IgD-negative memory B cell (primary cell): ENCODE results near the gene TTLL10. TPM values are rescaled to one million over a fixed set of nuclear protein-coding genes. Genes with fewer than 3 reads are reported as not detected.
A peak's percentile ranks its signal among the peaks of the same experiment; 100 is the strongest.

Source experiments
- H3K27ac Mint-ChIP-seq, 3 donors: one replicate each; pipeline ENCODE4 v1.8.0; 2020 to 2022; ENCODE audit warnings: mild to moderate bottlenecking in 3 of 3, mixed read lengths in 3 of 3, moderate library complexity in 1 of 3
- H3K27me3 Mint-ChIP-seq: one replicate; pipeline ENCODE4 v1.8.0; 2021; ENCODE audit warnings: mixed read lengths
- H3K36me3 Mint-ChIP-seq: one replicate; pipeline ENCODE4 v1.8.0; 2020; ENCODE audit warnings: mild to moderate bottlenecking, mixed read lengths
- H3K4me1 Mint-ChIP-seq, 3 donors: one replicate each; pipeline ENCODE4 v1.8.0; 2020 to 2022; ENCODE audit warnings: mixed read lengths in 3 of 3, mild to moderate bottlenecking in 1 of 3
- H3K4me3 Mint-ChIP-seq, 4 donors: one replicate each; pipeline ENCODE4 v1.8.0; 2020 to 2022; ENCODE audit warnings: mild to moderate bottlenecking in 4 of 4, mixed read lengths in 4 of 4, moderate library complexity in 3 of 4
- H3K9me3 Mint-ChIP-seq, 3 donors: one replicate each; pipeline ENCODE4 v1.8.0; 2020 to 2021; ENCODE audit warnings: mixed read lengths in 3 of 3, mild to moderate bottlenecking in 1 of 3
- polyA plus RNA-seq: library from polyadenylated mRNA; unstranded; fragments of 300-500 nt; fragmentation: Illumina TruSeq; gene quantifications from one replicate; pipeline ENCODE4 v1.2.3, GENCODE V29; 2021

Gene TTLL10, protein sequence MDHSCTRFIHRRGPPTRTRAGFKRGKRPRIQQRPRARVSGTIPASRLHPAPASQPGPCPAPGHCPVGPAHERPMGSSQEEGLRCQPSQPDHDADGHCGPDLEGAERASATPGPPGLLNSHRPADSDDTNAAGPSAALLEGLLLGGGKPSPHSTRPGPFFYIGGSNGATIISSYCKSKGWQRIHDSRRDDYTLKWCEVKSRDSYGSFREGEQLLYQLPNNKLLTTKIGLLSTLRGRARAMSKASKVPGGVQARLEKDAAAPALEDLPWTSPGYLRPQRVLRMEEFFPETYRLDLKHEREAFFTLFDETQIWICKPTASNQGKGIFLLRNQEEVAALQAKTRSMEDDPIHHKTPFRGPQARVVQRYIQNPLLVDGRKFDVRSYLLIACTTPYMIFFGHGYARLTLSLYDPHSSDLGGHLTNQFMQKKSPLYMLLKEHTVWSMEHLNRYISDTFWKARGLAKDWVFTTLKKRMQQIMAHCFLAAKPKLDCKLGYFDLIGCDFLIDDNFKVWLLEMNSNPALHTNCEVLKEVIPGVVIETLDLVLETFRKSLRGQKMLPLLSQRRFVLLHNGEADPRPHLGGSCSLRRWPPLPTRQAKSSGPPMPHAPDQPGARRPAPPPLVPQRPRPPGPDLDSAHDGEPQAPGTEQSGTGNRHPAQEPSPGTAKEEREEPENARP
- polyA plus RNA-seq, result not detected

DNA sequence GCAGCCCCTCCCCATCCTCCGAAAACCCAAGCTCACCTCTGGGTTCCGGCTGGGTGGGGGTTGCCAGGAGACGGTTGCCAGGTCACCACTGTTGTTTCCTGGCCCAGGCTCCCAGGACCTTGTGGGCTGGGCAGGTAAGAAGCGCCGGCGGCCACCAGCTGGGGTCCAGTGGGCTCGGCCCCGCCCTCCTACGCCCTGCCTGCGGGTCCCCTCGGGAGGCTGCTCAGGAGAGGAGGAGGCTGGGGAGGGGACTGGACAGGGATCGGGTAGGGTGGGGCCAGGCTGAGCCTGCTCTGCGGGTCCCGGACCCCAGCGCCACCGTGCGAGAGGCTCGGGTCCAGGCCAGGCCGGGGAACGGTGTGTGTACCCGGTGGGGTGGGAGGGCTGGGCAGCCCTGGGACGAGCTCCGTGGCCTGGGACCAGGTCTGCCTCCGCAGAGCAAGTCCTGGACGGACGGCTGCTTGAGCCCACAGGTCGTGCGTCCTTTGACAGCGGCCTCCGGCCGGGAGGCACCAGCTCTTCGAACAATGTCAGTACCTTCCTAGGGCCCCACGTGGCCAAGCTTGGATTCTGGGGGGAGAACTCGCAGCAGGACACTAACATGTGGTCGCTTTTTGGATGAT, at the start of gene TTLL10:
Gene TTLL10 (plus strand): TSS at position 88 of the 623 bp plus-strand sequence. CDS start 5,336 bp downstream, outside the sequence.
- peaks cover 2% of the 10 kb centered on the region for H3K36me3 Mint-ChIP-seq
- H3K4me1 Mint-ChIP-seq, result peaks cover 9 to 22% (median 15%) of the 10 kb centered on the region in 3 donors
- H3K9me3 Mint-ChIP-seq, result no peaks in the 10 kb centered on the region
- H3K27me3 Mint-ChIP-seq, result peaks cover 22% of the 10 kb centered on the region
- peak within 1 kb of the TSS in 3 of 4 donors; percentile 26 to 65 (median 45) for H3K4me3 Mint-ChIP-seq
- H3K27ac Mint-ChIP-seq, result peak within 1 kb of the TSS in 2 of 3 donors; percentile 63 to 71

DNA sequence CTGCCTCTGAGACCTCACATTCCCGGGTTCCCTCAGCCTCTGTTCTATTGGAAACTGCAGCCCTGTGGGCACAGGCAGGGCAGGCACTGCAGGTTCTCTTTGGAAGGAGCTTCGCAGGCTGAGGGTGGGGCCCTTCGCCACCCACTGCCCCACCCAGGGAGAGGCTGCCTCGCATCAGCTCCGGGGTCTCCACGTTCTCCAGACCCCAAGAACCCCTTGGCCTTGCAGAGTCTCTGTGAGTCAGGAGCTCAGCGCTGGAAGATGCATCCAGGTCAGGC, 49.2 kb upstream of the TTLL10 start:
- Mint-ChIP-seq H3K4me1 (peaks cover 7 to 8% (median 7%) of the 10 kb centered on the region in 3 donors), H3K9me3 (no peaks in the 10 kb centered on the region), H3K4me3 (no peak overlapping the region), H3K27me3 (peaks cover 3% of the 10 kb centered on the region), H3K27ac (no peak overlapping the region), H3K36me3 (no peaks in the 10 kb centered on the region)

DNA sequence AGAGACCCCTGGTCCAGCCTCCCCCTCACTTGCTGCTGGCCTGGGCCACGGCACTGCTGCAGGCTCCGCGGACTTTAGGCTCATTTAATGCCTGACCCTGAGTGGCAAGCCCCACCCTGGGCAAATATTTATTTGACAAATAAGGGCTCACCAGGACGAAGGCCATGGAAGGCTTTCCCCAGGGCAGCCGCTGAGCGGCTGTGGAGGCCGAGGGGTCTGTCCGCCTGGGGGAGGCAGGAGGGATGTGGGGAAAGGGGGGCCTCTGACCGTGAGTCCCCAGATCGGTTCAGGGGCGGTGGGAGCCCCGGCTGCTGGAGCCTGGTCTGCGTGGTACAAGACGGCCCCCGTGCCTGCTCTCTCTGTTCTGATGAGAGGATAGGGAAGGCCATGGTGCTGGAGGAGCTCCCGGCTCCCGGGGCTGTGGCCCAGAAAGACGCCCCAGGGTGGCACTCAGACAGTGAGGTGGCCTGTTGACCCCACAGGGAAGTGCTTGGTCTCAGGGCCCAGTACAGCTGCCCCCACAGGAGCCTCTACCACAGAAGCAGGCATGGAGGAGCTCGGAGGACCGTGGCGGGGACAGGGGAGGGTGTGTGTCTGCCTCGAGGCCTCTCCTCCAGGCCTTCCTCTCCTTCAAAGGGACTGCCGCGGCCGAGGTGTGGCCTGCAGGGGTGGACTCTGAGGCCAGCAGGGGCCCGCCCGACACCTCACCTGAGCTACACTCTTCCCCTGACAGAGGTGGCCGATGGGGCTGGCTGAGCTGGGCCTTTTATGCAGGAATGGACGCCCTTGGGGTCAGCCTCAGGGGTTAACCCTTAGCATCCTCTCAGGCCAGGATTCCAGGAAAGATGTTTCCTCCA, 48.7 kb upstream of the TTLL10 start:
- H3K4me1 Mint-ChIP-seq, result peaks cover 7 to 8% (median 7%) of the 10 kb centered on the region in 3 donors
- no peaks in the 10 kb centered on the region for H3K9me3 Mint-ChIP-seq
- no peak overlapping the region for H3K4me3 Mint-ChIP-seq
- H3K27me3 Mint-ChIP-seq, result peaks cover 4% of the 10 kb centered on the region
- peak overlapping the region in 1 of 3 donors; percentile 67 for H3K27ac Mint-ChIP-seq
- H3K36me3 Mint-ChIP-seq, result no peaks in the 10 kb centered on the region

DNA sequence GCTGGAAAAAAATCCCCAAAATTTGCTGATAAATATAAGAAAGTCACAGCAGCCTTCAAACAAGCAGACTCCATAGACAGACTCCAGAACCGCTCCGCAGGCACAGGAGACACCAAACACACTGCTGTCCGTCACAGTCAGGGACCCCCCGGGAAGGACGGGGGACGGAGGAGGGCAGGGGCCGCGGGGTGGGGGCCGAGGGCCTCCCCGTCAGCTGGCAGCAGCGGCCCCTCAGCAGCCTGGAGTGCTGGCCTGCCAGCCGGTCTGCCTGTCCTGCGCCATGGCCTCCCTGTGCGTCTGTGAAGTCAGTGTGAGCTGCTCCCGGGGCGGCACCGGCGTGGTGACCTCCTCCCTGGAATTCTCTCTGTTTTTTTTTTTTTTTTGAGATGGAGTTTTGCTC, 47.7 kb upstream of the TTLL10 start:
- Mint-ChIP-seq H3K27ac (peak overlapping the region in 1 of 3 donors; percentile 67), H3K4me1 (peaks cover 7 to 9% (median 8%) of the 10 kb centered on the region in 3 donors), H3K4me3 (no peak overlapping the region), H3K36me3 (no peaks in the 10 kb centered on the region), H3K27me3 (peaks cover 3% of the 10 kb centered on the region), H3K9me3 (no peaks in the 10 kb centered on the region)

DNA sequence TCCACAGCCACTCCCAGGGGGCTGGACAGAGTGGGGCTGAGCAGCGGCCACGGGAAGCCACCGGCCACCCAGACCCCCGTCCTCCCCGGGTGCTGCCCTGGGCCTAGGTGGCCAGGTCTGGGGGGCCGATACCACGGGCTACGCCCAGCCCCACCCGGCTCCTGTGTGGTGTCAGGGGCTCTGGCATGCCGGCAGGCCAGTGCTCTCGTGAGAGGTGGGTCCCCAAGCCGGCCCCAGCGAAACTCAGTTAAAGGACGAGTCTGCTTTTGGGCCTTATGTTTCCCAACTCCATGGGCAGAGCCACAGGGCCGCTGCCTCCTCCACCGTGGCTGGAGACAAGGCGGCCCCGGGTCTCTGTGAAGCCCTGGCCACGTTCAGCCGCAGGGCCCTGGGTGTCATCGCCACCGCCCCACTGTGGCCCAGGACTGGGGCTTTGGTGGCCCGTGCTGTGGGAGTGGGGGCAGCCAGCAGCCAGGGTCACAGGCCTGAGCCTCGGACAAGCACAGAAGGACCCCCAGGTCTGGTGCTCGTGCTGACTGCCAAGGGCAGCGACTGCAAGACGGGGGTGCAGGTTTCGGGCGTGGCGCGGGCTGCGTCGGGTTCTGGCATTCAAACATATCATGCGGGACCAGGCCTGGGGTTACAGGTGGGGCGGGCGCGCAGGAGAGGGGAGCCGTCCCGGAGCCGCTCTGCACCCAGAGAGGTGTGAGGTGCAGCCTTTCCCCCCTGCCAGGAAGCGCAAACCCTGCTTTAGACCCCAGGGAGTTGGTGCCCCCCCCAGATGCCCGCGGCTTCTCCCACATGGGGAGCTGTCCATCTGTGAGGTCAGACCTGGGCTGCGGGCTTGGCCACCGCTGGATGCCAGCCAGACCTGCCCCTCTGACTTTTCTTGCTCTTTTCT, 45.9 kb upstream of the TTLL10 start:
- no peak overlapping the region for H3K4me3 Mint-ChIP-seq
- no peaks in the 10 kb centered on the region for H3K36me3 Mint-ChIP-seq
- no peak overlapping the region for H3K27ac Mint-ChIP-seq
- peaks cover 1% of the 10 kb centered on the region for H3K27me3 Mint-ChIP-seq
- H3K9me3 Mint-ChIP-seq, result no peaks in the 10 kb centered on the region
- peaks cover 7 to 12% (median 10%) of the 10 kb centered on the region in 3 donors for H3K4me1 Mint-ChIP-seq

DNA sequence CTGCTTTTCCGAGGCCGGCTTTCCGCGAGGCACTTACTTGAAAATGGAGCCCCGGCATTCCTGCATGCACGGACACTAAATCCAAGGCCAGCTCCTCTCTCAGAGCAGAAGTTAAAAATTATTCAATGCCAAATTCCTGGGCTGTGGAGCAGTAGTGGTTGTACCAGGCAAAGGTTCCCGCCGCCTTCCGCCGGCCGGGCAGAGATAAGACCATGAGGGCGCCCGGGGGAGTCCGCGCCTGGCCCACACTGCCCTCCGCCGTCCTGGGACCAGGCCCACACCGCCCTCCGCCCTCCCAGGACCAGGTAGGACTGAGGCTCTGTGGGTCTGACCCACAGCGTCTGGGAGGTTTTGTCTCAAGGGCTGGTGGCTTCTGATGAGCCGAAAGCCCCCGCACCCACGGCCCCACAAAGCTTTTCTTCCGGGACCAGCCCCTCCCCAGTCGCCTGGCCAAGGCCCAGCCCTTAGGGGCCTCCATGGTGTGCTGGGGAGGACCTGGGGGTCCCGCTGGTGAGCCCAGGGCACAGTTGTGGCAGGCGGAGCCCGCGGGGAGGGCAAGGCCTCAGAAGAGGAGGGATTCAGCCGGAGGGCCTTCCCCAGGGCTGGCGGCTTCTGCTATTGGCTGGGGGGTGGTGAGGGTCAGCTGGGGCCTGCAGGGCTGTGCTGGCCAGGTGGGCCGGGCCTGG, 45.1 kb upstream of the TTLL10 start:
- Mint-ChIP-seq H3K9me3 (no peaks in the 10 kb centered on the region), H3K4me3 (no peak overlapping the region), H3K27ac (no peak overlapping the region), H3K27me3 (peaks cover 1% of the 10 kb centered on the region), H3K36me3 (no peaks in the 10 kb centered on the region), H3K4me1 (peaks cover 1 to 9% (median 6%) of the 10 kb centered on the region in 3 donors)

DNA sequence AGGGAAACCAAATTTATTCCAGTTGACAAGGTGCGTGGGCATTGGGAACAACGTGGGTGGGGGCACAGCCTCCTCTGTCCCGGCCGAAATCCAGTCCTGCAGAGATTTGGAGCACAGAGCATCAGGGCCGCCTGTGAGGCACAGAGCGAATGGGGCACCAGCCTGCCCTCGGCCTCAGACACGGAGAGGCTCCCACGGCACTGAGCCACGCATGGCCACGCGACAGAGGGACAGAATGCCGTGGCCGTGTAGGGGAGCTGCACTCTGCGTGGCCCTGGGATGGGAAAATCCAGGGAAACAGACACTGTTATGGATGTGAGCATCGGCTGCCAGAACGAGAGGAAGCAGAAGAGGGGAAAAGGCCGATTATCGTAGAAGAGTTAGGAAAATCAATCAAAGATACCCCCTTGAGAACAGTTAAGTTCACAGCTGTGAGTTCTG, 44.3 kb upstream of the TTLL10 start:
- no peak overlapping the region for H3K4me3 Mint-ChIP-seq

DNA sequence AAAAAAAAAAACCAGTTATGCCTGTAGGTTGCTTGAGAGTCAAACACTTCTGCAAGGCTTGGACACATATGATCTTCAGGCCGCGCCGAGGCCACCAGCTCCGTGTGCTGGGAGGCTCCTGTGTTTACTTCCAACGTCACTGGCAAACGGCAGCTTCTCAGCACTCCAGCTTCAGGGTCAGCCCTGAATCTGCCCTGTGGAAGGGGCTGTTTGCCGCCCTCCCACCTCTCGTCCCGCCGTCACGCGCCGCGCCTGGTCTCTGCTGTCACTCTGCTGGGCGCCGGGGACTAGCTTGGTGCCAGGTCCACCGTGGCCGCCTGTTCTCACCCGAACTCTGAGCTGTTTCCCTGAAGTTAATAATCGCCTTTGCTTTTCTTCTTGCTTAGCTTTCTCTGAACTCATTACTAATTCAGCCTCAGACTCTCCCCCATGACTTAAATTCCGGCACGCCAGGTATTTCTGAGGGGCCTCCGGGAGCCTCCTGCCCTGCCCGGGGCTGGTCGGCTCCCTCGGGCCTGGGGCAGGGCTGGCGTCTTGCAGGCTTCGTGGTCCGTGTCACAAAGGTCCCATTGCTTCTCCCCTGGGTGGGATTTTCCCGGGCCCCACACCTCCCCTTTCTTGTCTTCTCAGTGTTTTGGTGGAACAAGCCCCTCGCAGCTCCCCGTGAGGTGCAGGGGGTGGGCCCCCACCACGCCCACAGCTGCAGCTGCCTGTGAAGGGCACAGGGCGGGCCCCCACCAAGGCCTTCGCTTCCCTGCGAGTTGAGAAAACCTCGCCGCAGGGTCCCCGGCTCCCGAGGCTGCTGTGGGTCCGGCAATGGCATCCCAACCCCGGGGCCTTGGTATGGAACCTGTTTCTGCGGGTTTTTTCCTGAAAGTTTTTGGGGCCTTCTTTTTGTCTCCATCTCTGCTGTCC, 43.2 kb upstream of the TTLL10 start:
- H3K27me3 Mint-ChIP-seq, result peaks cover 1% of the 10 kb centered on the region
- H3K27ac Mint-ChIP-seq, result peak overlapping the region in 1 of 3 donors; percentile 76
- no peaks in the 10 kb centered on the region for H3K36me3 Mint-ChIP-seq
- H3K9me3 Mint-ChIP-seq, result no peaks in the 10 kb centered on the region
- peak overlapping the region in 1 of 4 donors; percentile 47 for H3K4me3 Mint-ChIP-seq
- peaks cover 4 to 9% (median 7%) of the 10 kb centered on the region in 3 donors for H3K4me1 Mint-ChIP-seq

More for the DNA sequence above, 44.3 kb upstream of the TTLL10 start:
- H3K4me1 Mint-ChIP-seq, result peaks cover 0 to 5% (median 3%) of the 10 kb centered on the region in 3 donors
- no peaks in the 10 kb centered on the region for H3K36me3 Mint-ChIP-seq
- no peaks in the 10 kb centered on the region for H3K9me3 Mint-ChIP-seq
- peaks cover 1% of the 10 kb centered on the region for H3K27me3 Mint-ChIP-seq
- peak overlapping the region in 2 of 3 donors; percentile 43 to 76 for H3K27ac Mint-ChIP-seq

DNA sequence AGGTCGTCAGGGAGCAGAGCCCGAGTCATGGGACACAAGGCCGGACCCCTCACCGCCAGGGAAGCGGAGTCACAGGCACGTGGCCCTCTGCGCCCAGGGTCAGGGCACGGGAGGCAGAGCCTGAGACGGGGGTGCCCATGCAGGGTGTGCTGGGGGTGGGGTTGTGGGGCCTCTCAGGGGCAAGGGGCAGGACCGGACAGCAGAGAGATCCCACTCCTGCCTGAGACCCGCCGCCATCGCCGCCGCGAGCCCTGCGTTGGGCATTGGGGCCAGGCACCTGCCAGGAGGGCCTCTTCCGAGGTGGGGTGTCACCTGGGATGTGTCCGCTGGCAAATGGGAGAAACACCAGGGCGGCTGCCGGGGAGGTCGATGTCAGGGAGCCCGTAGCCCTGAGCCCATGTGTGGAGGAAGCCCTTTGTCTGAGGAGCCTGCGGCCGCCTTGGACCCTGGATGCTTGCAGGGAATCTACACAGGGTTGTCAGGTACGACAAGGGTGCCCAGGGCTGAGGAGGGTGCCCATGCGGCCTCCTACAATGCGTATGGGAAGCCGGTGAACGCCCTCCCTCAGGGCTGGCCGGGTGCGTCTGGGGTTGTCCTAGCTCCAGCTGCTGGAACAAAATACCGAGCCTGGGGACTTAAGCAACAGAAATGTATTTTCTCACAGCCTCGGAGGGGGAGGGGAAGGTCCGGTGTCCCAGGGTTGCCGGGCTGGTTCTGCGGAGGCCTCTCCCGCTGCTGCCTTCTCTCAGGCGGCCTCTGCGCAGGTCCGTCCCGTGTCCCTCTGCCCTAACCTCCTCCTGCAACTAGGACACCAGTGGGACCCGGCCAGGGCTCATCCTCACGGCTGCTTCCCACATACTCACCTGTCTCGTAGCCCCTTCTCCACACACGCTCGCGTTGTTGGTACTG, 41.4 kb upstream of the TTLL10 start:
- Mint-ChIP-seq H3K27ac (peak overlapping the region in 1 of 3 donors; percentile 76), H3K4me1 (peaks cover 9 to 17% (median 13%) of the 10 kb centered on the region in 3 donors), H3K9me3 (no peaks in the 10 kb centered on the region), H3K4me3 (no peak overlapping the region), H3K36me3 (no peaks in the 10 kb centered on the region), H3K27me3 (peaks cover 1% of the 10 kb centered on the region)

DNA sequence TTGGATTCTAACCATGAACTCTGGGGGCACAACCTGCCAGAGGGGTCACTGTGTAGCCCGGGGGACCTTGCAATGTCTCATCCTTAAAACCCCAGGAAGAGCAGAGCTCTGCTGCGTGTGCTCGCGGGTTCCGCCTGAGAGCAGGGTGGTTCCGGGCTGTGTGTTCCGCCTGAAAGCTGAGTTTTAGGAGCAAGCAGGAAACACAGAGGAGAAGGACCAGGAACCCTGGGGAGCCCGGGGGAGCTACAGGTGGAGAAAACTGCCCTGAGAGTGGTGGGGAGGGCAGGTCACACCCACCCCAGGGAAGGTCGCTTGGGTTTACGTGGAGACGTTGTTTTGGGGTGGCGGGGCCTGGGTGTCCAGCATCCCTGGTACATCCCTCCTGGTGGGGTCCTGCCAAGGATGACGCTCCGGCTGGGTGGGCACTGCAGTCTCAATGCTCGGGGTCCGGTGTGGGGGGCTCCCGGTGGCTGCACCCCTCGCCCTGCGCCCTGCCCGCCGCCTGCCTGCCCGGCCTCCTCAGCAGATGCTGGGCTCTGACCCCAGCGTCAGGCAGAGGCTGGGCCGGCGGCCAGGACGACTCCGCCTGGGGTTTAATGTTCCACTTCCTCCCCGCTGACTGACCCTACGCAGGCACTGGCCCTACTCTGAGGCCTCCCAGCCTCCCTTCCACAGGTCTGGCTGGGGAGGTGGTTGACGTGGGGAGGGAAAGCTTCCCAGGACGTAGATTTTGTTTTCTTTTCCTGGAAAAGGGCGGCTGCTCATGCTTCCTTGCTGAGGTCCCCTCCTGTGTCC, 40.5 kb upstream of the TTLL10 start:
- Mint-ChIP-seq H3K27ac (peak overlapping the region; percentile 63 to 84 (median 74)), H3K27me3 (peaks cover 1% of the 10 kb centered on the region), H3K4me1 (peaks cover 13 to 20% (median 17%) of the 10 kb centered on the region in 3 donors), H3K4me3 (no peak overlapping the region), H3K9me3 (no peaks in the 10 kb centered on the region), H3K36me3 (no peaks in the 10 kb centered on the region)

DNA sequence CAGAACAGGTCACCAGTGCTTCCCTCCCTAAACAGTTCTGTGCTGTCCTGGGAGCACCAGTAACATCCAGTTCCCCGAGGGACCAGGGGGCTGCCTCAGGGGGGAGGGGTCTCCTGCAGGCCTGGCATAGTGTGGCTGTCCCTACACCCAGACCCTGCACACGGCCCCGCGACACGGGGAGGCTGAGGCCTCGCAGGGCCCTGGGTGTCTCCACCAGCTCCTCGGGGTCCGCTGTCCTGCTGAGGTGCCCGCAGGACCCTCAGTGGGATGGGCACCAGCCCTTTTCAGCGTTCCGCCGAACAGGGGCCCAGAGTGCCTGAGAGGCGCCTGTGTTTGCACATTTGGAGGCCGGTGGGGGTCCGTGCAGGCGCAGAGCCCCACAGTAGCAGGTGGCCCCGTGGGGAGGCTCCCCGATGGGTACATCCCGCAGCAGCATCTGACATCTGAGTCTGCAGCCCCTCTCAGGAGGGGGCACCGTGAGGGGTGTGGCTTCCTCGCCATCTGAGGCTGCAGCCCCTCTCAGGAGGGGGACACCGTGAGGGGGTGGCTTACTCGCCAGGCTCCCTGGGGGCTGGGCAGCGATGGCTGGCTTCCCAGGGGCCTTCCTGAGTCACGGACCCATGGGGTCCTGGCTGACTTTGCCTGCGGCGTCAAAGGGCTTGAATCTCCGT, 39.2 kb upstream of the TTLL10 start:
- peak overlapping the region in 2 of 3 donors; percentile 39 to 84 for H3K27ac Mint-ChIP-seq
- H3K4me3 Mint-ChIP-seq, result no peak overlapping the region
- H3K4me1 Mint-ChIP-seq, result peaks cover 13 to 22% (median 21%) of the 10 kb centered on the region in 3 donors
- no peaks in the 10 kb centered on the region for H3K9me3 Mint-ChIP-seq
- no peaks in the 10 kb centered on the region for H3K36me3 Mint-ChIP-seq
- peaks cover 1% of the 10 kb centered on the region for H3K27me3 Mint-ChIP-seq
